GM21447 (cell line): ENCODE measurements around the gene NPB.
A peak's percentile ranks its signal among the peaks of the same experiment; 100 is the strongest.

Experiments
- ATAC-seq: cut with Tn5 transposase; IDR thresholded peaks from one replicate; pipeline ENCODE4 v1.9.1; 2021; ENCODE audit not compliant: unreplicated experiment

The NPB gene

DNA sequence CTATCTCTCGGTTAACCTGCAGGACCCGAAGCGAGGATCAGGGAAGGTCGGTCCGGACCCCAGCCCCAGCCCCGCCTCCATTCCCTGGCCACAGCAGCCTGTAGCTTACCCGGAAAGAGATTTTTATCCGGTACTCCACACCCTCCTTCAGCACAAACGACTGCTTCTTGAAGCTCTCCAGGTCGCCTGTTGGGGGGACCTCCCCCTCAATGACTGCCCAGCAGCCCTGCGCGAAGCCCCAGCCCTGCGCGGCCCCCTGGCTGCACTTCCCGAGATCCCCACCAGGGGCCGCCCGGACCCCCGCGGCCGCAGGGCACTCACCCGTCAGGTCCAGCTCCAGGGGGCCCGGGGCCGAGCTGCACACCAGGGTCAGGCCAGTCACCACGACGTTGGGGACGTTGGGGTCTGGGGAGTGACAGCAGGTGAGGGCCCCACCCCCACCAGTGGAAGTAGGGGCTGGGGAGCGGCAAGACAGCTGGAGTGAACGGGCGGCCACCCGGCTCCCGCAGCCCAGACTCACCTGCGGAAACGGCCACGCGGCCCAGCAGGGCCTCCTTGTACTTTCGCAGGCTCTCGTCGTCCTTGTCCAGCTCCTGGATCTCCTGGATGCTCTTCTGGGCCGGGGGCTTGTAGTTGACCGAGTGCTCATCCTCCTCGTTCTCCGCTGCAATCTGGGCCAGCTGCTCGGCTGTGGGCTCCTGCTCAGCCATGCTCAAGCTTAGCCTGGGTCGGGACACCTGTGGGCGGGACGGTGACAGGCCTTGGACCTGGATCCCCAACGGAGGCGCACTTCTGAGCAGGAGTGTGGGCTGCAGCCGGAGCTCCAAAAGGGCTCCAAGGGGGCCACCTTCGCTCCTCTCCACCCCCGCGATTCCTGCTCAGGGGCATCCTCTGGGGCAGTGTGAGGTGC lies 32.6 kb upstream of the NPB start:
- no peak for ATAC-seq

- no peak for ATAC-seq
These were observed 31.7 kb upstream of the NPB start for GRCh38 chr17:81870131-81870980.

GRCh38 chr17:81870981-81871386 lies 31.1 kb upstream of the NPB start, which contains the start of gene ARHGDIA:
Gene ARHGDIA (minus strand): TSS chr17:81871337. CDS start chr17:81869930, 1,407 bp downstream.
- ATAC-seq = peak; percentile 32

- no peak for ATAC-seq
These were observed 30.4 kb upstream of the NPB start for GRCh38 chr17:81871387-81872230.

DNA sequence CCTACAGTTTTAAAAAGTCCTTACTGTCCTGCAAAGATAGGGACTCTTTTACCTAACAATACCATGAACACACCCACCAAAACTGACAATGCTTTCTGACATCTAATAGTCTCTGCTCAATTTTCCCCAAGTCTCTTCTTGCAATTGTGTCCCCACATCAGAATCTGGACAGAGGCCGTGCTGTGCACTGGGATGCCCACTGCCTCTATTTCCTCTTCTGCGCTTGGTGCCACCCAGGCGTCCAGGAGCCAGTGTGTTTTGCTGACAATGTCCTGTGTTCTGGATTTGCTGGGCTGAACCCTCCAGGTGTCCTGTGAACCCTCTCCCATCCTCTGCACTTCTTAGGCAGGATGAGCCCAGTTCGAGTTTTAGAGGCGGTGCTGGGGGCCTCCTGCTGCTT lies 24.5 kb upstream of the NPB start:
- no peak for ATAC-seq

GRCh38 chr17:81878294-81878693 lies 23.7 kb upstream of the NPB start:
- no peak for ATAC-seq

- ATAC-seq = no peak
These were observed 22.9 kb upstream of the NPB start for GRCh38 chr17:81879121-81879520.

DNA sequence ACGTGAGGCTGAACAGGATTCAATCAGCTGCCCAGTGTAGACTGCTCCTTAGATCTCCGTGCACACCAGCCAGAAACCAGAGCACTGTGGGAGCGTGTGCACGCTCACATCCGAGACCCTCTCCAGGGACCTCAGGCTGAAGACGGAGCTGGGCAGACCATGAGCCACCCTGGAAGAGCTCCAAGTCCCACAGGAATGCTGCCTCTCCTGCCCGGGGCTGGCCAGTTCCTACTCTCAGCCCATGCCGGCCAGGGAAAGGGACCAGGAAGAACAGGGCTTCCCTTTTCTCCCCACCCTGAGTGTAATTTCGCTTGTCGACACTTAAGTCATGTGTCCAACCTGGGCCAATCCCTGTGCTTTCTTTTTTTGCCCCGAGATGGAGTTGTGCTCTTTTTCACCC lies 17.5 kb upstream of the NPB start:
- no peak for ATAC-seq

GRCh38 chr17:81884968-81885367 lies 17.1 kb upstream of the NPB start:
- ATAC-seq = no peak

DNA sequence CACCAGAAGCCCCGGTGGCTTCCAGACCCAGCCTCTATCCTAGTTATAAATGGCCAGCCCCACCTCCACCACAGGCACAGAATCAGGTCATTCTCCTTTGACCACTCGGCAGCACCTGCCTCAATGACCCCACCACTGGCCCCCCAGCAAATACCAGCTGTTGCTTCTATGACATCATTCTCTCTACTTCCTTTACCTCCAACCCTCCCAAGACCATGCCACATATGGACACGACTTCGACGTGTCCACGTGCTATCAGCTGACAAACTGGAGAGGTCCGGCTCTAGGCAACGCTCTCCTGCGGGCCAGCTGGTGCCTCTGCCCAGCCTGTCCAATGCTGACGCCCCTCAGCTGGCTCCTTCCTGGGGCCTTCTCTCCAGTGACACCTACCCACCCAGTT lies 16.6 kb upstream of the NPB start:
- ATAC-seq = no peak

GRCh38 chr17:81885869-81886548 lies 16.0 kb upstream of the NPB start:
- no peak for ATAC-seq

- no peak for ATAC-seq
These were observed 13.7 kb upstream of the NPB start for GRCh38 chr17:81888105-81888987.

GRCh38 chr17:81888988-81889595 lies 12.9 kb upstream of the NPB start:
- ATAC-seq = no peak

- ATAC-seq = no peak
These were observed 12.4 kb upstream of the NPB start for GRCh38 chr17:81889602-81890001.

DNA sequence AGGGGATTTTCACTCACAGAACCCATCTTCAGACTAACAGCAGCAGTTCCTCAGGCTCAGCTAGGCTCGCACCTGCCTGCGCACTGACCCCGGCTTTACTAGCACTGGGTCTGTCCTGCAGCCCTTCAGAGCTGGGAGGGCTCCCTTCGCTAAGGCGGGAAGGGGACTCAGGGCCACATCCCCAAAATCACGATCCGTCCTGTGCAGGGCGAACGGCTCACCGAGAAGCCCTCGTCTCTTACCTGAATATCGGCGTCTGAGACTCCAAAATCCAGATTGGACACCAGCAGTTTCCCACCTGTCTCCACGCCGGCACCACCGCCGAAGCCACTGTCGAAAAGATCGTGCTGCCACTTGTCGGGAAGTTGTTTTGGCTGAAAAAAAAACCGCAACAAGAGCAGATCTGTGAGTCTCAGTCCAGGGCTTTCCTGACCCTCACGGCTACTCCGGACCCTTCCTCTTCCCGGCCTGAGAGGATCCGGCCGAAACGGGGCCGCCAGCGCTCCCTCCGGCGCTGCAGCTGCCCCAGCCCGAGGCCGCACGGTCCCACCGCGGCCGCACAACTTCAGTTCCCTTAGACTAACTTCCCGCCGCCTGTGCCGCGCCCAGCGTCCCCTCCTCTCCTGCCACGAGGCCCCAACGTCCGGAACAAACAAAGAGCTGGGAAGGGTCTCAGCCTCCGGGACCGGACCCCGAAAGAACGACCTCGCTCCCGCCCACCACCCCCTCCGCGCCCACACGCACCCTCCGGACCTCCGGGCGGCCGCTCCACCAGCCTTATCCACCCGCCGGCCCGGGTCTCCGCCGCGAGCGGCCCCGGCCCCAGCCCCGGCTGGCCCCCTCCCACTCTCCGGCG lies 11.4 kb upstream of the NPB start:
- ATAC-seq = peak; percentile 7

DNA sequence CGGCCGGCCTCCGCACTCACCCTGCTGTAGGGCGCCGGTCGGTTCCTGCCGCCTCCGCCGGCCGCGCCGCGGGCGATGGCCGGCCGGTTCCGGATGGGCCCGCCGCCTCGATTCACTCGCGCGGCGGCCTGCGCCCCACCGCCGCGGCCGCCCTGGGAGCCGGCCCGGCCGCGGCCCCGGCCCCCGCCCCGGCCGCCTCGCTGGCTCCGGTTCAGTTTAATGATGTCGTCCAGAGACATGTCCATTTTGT lies 10.8 kb upstream of the NPB start:
- ATAC-seq = no peak

DNA sequence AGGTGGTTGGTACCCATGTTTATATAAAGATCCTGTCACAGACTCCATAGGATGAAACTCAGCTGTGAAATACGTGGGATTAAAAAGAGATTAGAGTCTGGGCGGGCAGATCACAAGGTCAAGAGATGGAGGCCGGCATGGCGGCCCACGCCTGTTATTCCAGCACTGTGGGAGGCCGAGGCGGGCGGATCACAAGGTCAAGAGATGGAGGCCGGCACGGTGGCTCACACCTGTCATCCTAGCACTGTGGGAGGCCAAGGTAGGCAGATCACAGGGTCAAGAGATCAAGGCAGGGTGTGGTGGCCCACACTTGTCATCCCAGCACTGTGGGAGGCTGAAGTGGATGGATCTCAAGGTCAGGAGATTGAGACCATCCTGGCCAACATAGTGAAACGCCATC lies 6.6 kb upstream of the NPB start:
- no peak for ATAC-seq
